PC-3 (cell line): ENCODE measurements around the gene PARVA. TPM values are rescaled to one million over a fixed set of nuclear protein-coding genes. Genes with fewer than 3 reads are reported as not detected.

ENCODE experiments used
- ATAC-seq: fragments of 200-7000 bp; cut with Tn5 transposase; 2 replicates; pipeline ENCODE4 v1.9.1; 2020; ENCODE audit warnings: mild to moderate bottlenecking, moderate library complexity
- BruUV-seq: library from RNA; stranded (reverse); fragments of 400-500 nt; replicated peaks from 2 replicates; lab custom pipeline; 2021; lab: Mats Ljungman, UMichigan
- CTCF ChIA-PET: fragments of 300-600 bp; sonication (Branson Sonifier 250); formaldehyde crosslinking; loops from one replicate; lab custom pipeline; 2022; ENCODE audit warnings: antibody characterized with exemption; lab: Charles Lee
- POLR2A ChIA-PET: fragments of 300-600 bp; sonication (Branson Sonifier 250); formaldehyde crosslinking; loops from one replicate; lab custom pipeline; 2022; ENCODE audit warnings: antibody characterized with exemption; ENCODE audit not compliant: unreplicated experiment; lab: Charles Lee
- DNase-seq: peaks from one replicate; pipeline ENCODE4 v3.0.0-alpha.2; 2015
- H2AFZ ChIP-seq: fragments of 300-600 bp; sonication (generic); 2 replicates; pipeline ENCODE4 v1.6.0; 2016; ENCODE audit warnings: antibody characterized with exemption, low read length
- H3F3A ChIP-seq: fragments of 300-600 bp; sonication (generic); one replicate; pipeline ENCODE4 v1.6.0; 2017; ENCODE audit warnings: antibody characterized with exemption, low read length, control low read depth, mild to moderate bottlenecking; ENCODE audit not compliant: unreplicated experiment
- H3K27ac ChIP-seq: fragments of 300-600 bp; sonication (generic); 2 replicates; pipeline ENCODE4 v1.5.1; 2016; ENCODE audit warnings: mild to moderate bottlenecking, low read length
- H3K27me3 ChIP-seq: fragments of 300-600 bp; sonication (generic); 2 replicates; pipeline ENCODE4 v1.6.1; 2016; ENCODE audit warnings: low read length, mixed read lengths
- H3K36me3 ChIP-seq: fragments of 300-600 bp; sonication (generic); 2 replicates; pipeline ENCODE4 v1.6.1; 2016; ENCODE audit warnings: low read depth, mixed run types, low read length, mixed read lengths
- H3K4me1 ChIP-seq: fragments of 300-600 bp; sonication (generic); 2 replicates; pipeline ENCODE4 v1.5.1; 2016; ENCODE audit warnings: low read length; ENCODE audit not compliant: insufficient read depth
- H3K4me2 ChIP-seq: fragments of 300-600 bp; sonication (generic); 2 replicates; pipeline ENCODE4 v1.6.0; 2016; ENCODE audit warnings: low read length
- H3K4me3 ChIP-seq: fragments of 300-600 bp; sonication (generic); 2 replicates; pipeline ENCODE4 v1.5.1; 2016; ENCODE audit warnings: mild to moderate bottlenecking, low read length, mixed read lengths
- H3K79me2 ChIP-seq: fragments of 300-600 bp; sonication (generic); 2 replicates; pipeline ENCODE4 v1.6.1; 2017; ENCODE audit warnings: low read length, mixed read lengths
- H3K9ac ChIP-seq: fragments of 300-600 bp; sonication (generic); 2 replicates; pipeline ENCODE4 v1.6.0; 2016; ENCODE audit warnings: mild to moderate bottlenecking, low read length
- H3K9me2 ChIP-seq: fragments of 300-600 bp; sonication (generic); replicated peaks from 2 replicates; pipeline ENCODE4 v1.6.1; 2016; ENCODE audit warnings: mixed run types, low read length, mixed read lengths
- H3K9me3 ChIP-seq: fragments of 300-600 bp; sonication (generic); 2 replicates; pipeline ENCODE4 v1.6.1; 2016; ENCODE audit warnings: low read length, mixed read lengths
- H4K20me1 ChIP-seq: fragments of 300-600 bp; sonication (generic); 2 replicates; pipeline ENCODE4 v1.6.1; 2016; ENCODE audit warnings: low read length, mixed read lengths
- CTCF ChIP-seq: fragments of 300-600 bp; sonication (generic); conservative IDR thresholded peaks from 2 replicates; pipeline ENCODE4 v1.5.1; 2017; ENCODE audit warnings: antibody characterized with exemption, low read depth, mild to moderate bottlenecking, low read length
- EZH2 ChIP-seq: fragments of 300-600 bp; sonication (generic); IDR thresholded peaks from one replicate; pipeline ENCODE4 v1.6.1; 2017; ENCODE audit warnings: antibody characterized with exemption, mild to moderate bottlenecking, low read length; ENCODE audit not compliant: unreplicated experiment
- EZH2phosphoT487 ChIP-seq: fragments of 300-600 bp; sonication (generic); IDR thresholded peaks from 2 replicates; pipeline ENCODE4 v1.6.1; 2018; ENCODE audit warnings: mild to moderate bottlenecking, antibody characterized with exemption, low read length, borderline replicate concordance
- intact Hi-C: fragments of 100-400 bp; cut with micrococcal nuclease; formaldehyde crosslinking; loops from 2 replicates; pipeline ENCODE4 v1.9.0; 2023
- total RNA-seq: library from RNA; depleted of rRNA; stranded (reverse); fragments of >200 nt; gene quantifications from 2 replicates; pipeline ENCODE4 v1.2.3, GENCODE V29; 2014

PARVA gene
- total RNA-seq, 1 experiment from 2014 or later, result 13.5 TPM

- no peaks in the 10 kb centered on the region for H3K27me3 ChIP-seq
- no peak overlapping the region for H3K9ac ChIP-seq
- no peak overlapping the region for H2AFZ ChIP-seq
- no peak for ATAC-seq
- H4K20me1 ChIP-seq, result no peaks in the 10 kb centered on the region
- DNase-seq, result no peak
- H3K4me1 ChIP-seq, result no peaks in the 10 kb centered on the region
- H3K27ac ChIP-seq, result no peak overlapping the region
- intact Hi-C loops, result loop anchor here (2.0 to 5.0 kb wide), 2 partner anchors 158 to 823 kb away; no protein-coding TSS in a partner anchor
- no peaks in the 10 kb centered on the region for H3K36me3 ChIP-seq
- no peaks in the 10 kb centered on the region for H3F3A ChIP-seq
- no TSS peak for BruUV-seq
- TF ChIP-seq EZH2phosphoT487, result no peak
- no peak for TF ChIP-seq EZH2
- TF ChIP-seq CTCF, result no peak
- H3K79me2 ChIP-seq, result no peaks in the 10 kb centered on the region
- POLR2A ChIA-PET, result interaction anchor here (0.6 kb wide), 1 partner anchor 160 kb away, joined by 6 read pairs; no protein-coding TSS in a partner anchor
- no peaks in the 10 kb centered on the region for H3K9me2 ChIP-seq
- H3K4me3 ChIP-seq, result no peak overlapping the region
- H3K4me2 ChIP-seq, result no peak overlapping the region
- CTCF ChIA-PET, result interaction anchor here (0.5 kb wide), 1 partner anchor 822 kb away, joined by 5 read pairs; no protein-coding TSS in a partner anchor
- no peaks in the 10 kb centered on the region for H3K9me3 ChIP-seq
Measured at GRCh38 chr11:12329797-12330196, 47.6 kb upstream of the PARVA start.

- Histone ChIP-seq H2AFZ (no peak overlapping the region), H4K20me1 (no peaks in the 10 kb centered on the region), H3K4me2 (no peak overlapping the region), H3K4me3 (no peak overlapping the region), H3K27ac (no peak overlapping the region), H3K9me3 (no peaks in the 10 kb centered on the region), H3K79me2 (no peaks in the 10 kb centered on the region), H3K36me3 (no peaks in the 10 kb centered on the region), H3K4me1 (no peaks in the 10 kb centered on the region), H3K27me3 (no peaks in the 10 kb centered on the region), H3F3A (no peaks in the 10 kb centered on the region), H3K9ac (no peak overlapping the region), H3K9me2 (no peaks in the 10 kb centered on the region)
- POLR2A ChIA-PET, result interaction anchor here (0.5 to 0.6 kb wide), 2 partner anchors 159 to 462 kb away, joined by 6 to 7 read pairs; no protein-coding TSS in a partner anchor
- CTCF ChIA-PET, result interaction anchor here (0.6 to 1.2 kb wide), 9 partner anchors 42 to 633 kb away, joined by 3 to 7 read pairs (median 5); partner anchors contain the start of gene PARVA
- TF ChIP-seq EZH2phosphoT487, result no peak
- no peak for TF ChIP-seq EZH2
- TF ChIP-seq CTCF, result no peak
- no TSS peak for BruUV-seq
- no peak for ATAC-seq
- intact Hi-C loops, result loop anchor here (1.0 to 5.0 kb wide), 6 partner anchors 48 to 822 kb away; no protein-coding TSS in a partner anchor
- DNase-seq, result no peak
Measured at GRCh38 chr11:12330485-12331231, 46.7 kb upstream of the PARVA start.
